GM12878 (cell line): ENCODE data around the gene SPARC. TPM values are rescaled to one million over a fixed set of nuclear protein-coding genes. Genes with fewer than 3 reads are reported as not detected.

ENCODE experiments used
- ATAC-seq: fragments of 200-7000 bp; cut with Tn5 transposase; 3 replicates; pipeline ENCODE4 v1.9.1; 2020; ENCODE audit warnings: mild to moderate bottlenecking, moderate library complexity
- Bru-seq: library from RNA; stranded (reverse); fragments of 400-500 nt; gene quantifications from one replicate; lab custom pipeline; 2021; lab: Mats Ljungman, UMichigan
- BruChase-seq, 2 experiments: library from RNA; stranded (reverse); fragments of 400-500 nt; gene quantifications; one replicate each; lab custom pipeline; 2021; lab: Mats Ljungman, UMichigan
- BruUV-seq: library from RNA; stranded (reverse); fragments of 400-500 nt; replicated peaks from 2 replicates; lab custom pipeline; 2021; lab: Mats Ljungman, UMichigan
- CTCF ChIA-PET: fragments of 300-600 bp; sonication (Branson Sonifier 250); formaldehyde crosslinking; extraction: SDS; loops from one replicate; lab custom pipeline; 2021; ENCODE audit warnings: inconsistent platforms; lab: Yijun Ruan, JAX
- POLR2A ChIA-PET: fragments of 350-600 bp; formaldehyde crosslinking; extraction: SDS; loops from one replicate; lab custom pipeline; 2021; ENCODE audit warnings: inconsistent platforms; lab: Charles Lee
- RAD21 ChIA-PET: fragments of 300-600 bp; sonication (Branson Sonifier 250); formaldehyde crosslinking; loops from one replicate; lab custom pipeline; 2023; ENCODE audit warnings: antibody characterized with exemption; ENCODE audit not compliant: unreplicated experiment; lab: Charles Lee
- SMC1A ChIA-PET: fragments of 300-600 bp; sonication (Branson Sonifier 250); formaldehyde crosslinking; loops from one replicate; lab custom pipeline; 2023; ENCODE audit not compliant: unreplicated experiment, uncharacterized antibody; lab: Charles Lee
- DNase-seq: peaks from one replicate; pipeline ENCODE4 v3.0.0-alpha.2; 2011; ENCODE audit warnings: low read depth, low spot score
- FAIRE-seq: peaks from 3 replicates; lab custom pipeline; 2011; peaks lifted over from hg19 to GRCh38; lab: Jason Lieb, UNC
- H2AFZ ChIP-seq: 2 replicates; pipeline ENCODE4 v1.6.0; 2011; ENCODE audit warnings: low read depth, low read length, control low read depth; ENCODE audit not compliant: control insufficient read depth
- H3K27ac ChIP-seq: 2 replicates; pipeline ENCODE4 v1.5.1; 2011; ENCODE audit warnings: control low read depth; ENCODE audit not compliant: control insufficient read depth, insufficient read depth
- H3K27me3 ChIP-seq, 2 experiments: replicated peaks in 1 of 2; 2 replicates each; pipeline versions ENCODE4 v1.6.0 to v1.6.1; 2011; ENCODE audit warnings: low read length in 1 of 2; ENCODE audit not compliant: control insufficient read depth in 2 of 2, insufficient read depth in 2 of 2
- H3K36me3 ChIP-seq, 2 experiments: 2 replicates each; pipeline ENCODE4 v1.5.1; 2011; ENCODE audit warnings: low read length in 1 of 2; ENCODE audit not compliant: control insufficient read depth in 2 of 2, insufficient read depth in 2 of 2
- H3K4me1 ChIP-seq: 2 replicates; pipeline ENCODE4 v1.6.1; 2011; ENCODE audit warnings: mild to moderate bottlenecking, low read length, moderate library complexity, mixed read lengths; ENCODE audit not compliant: control insufficient read depth, insufficient read depth
- H3K4me2 ChIP-seq: 2 replicates; pipeline ENCODE4 v1.6.0; 2011; ENCODE audit warnings: control low read depth; ENCODE audit not compliant: control insufficient read depth, insufficient read depth
- H3K4me3 ChIP-seq: fragments of 200-600 bp; sonication (generic); 2 replicates; pipeline ENCODE4 v1.5.1; 2016
- H3K79me2 ChIP-seq: 2 replicates; pipeline ENCODE4 v1.6.0; 2011; ENCODE audit warnings: low read length; ENCODE audit not compliant: control insufficient read depth, insufficient read depth
- H3K9ac ChIP-seq: 2 replicates; pipeline ENCODE4 v1.8.0; 2011; ENCODE audit warnings: low read length, control low read depth, mixed read lengths; ENCODE audit not compliant: control insufficient read depth, insufficient read depth
- H3K9me3 ChIP-seq: replicated peaks from 3 replicates; pipeline ENCODE4 v1.5.1; 2011; ENCODE audit warnings: mild to moderate bottlenecking, low read length; ENCODE audit not compliant: control insufficient read depth, insufficient read depth
- H4K20me1 ChIP-seq: 2 replicates; pipeline ENCODE4 v1.6.0; 2011; ENCODE audit not compliant: control insufficient read depth, insufficient read depth
- ATF7 ChIP-seq: fragments of 450-650 bp; IDR thresholded peaks from 2 replicates; pipeline ENCODE4 v1.6.1; 2016; ENCODE audit warnings: low read depth, mild to moderate bottlenecking
- CBX3 ChIP-seq: fragments of 200-600 bp; sonication (generic); IDR thresholded peaks from 2 replicates; pipeline ENCODE4 v1.6.1; 2016; ENCODE audit warnings: low read depth, borderline replicate concordance
- POLR2A ChIP-seq: IDR thresholded peaks from 2 replicates; pipeline ENCODE4 v1.6.1; 2011; ENCODE audit warnings: low read depth, mild to moderate bottlenecking, low read length
- POLR2AphosphoS5 ChIP-seq: IDR thresholded peaks from 2 replicates; pipeline ENCODE4 v1.6.1; 2011; ENCODE audit warnings: mild to moderate bottlenecking, low read length, inconsistent platforms
- RELA ChIP-seq: fragments of 450-650 bp; IDR thresholded peaks from 2 replicates; pipeline ENCODE4 v1.8.0; 2014; ENCODE audit warnings: borderline replicate concordance; ENCODE audit not compliant: partially characterized antibody
- SREBF1 ChIP-seq: IDR thresholded peaks from 2 replicates; pipeline ENCODE4 v1.6.1; 2012; ENCODE audit warnings: mild to moderate bottlenecking, low read length
- ZNF207 ChIP-seq: fragments of 450-650 bp; IDR thresholded peaks from 2 replicates; pipeline ENCODE4 v1.6.1; 2014; ENCODE audit warnings: antibody characterized with exemption, mild to moderate bottlenecking, borderline replicate concordance
- WGBS: methylation state at CpG from one replicate; pipeline ENCODE4 v1.1.6; 2016; ENCODE audit warnings: low lambda C conversion rate; ENCODE audit not compliant: insufficient replicate concordance, insufficient coverage; ENCODE audit errors: missing lambda C conversion rate; 5-methylcytosine and 5-hydroxymethylcytosine counted together
- in situ Hi-C: fragments of 300-500 bp; cut with MboI; formaldehyde crosslinking; loops from 9 replicates; pipeline ENCODE4 v1.14.3; 2018; ENCODE audit warnings: mixed read lengths
- intact Hi-C: fragments of 100-400 bp; cut with micrococcal nuclease; formaldehyde crosslinking; loops from one replicate; pipeline ENCODE4 v1.14.2; 2022; ENCODE audit not compliant: unreplicated experiment
- long read RNA-seq, 2 experiments: library from polyadenylated mRNA; unstranded; transcript quantifications; one replicate each; pipeline ENCODE4 v2.0.0, GENCODE V29; 2019 to 2020
- polyA minus RNA-seq, 3 experiments: library from RNA; depleted of rRNA, polyadenylated mRNA; stranded (reverse); fragments of >200 nt; gene quantifications; 2 replicates each; pipeline ENCODE4 v1.2.3, GENCODE V29; 2011
- polyA plus RNA-seq, 11 experiments: library from polyadenylated mRNA; depleted of rRNA in 4 of 11; unstranded in 6 of 11; stranded (reverse) in 5 of 11; fragments of >200 nt; fragmentation: Nextera tagmentation in 4 of 11; fragmentation: Illumina TruSeq in 1 of 11; extraction: Ambion mirVana in 4 of 11; extraction: Trizol in 1 of 11; gene quantifications; 1 replicate in 1 of 11; 2 replicates in 10 of 11; pipeline versions ENCODE4 v1.2.1 to v1.2.3, GENCODE V29; 2011 to 2016; ENCODE audit warnings: inconsistent platforms in 2 of 11, missing spikeins in 2 of 11, low read depth in 1 of 11
- total RNA-seq, 4 experiments: library from RNA; depleted of rRNA in 3 of 4; stranded (reverse); fragments of >200 nt in 3 of 4; fragmentation: Illumina TruSeq in 1 of 4; extraction: Trizol in 1 of 4; gene quantifications; 2 replicates each; pipeline versions ENCODE4 v1.2.1 to v1.2.3, GENCODE V29; 2013 to 2021
- TF ChIP-seq, protein P1 (sequence below): fragments of 450-650 bp; IDR thresholded peaks from 2 replicates; pipeline ENCODE4 v1.6.1; 2017; ENCODE audit warnings: low read depth, mild to moderate bottlenecking, moderate library complexity
- TF ChIP-seq, protein P2 (sequence below): fragments of 450-650 bp; IDR thresholded peaks from 2 replicates; pipeline ENCODE4 v1.6.1; 2017; ENCODE audit warnings: mild to moderate bottlenecking, moderate library complexity
- TF ChIP-seq, protein P3 (sequence below): IDR thresholded peaks from 2 replicates; pipeline ENCODE4 v1.6.1; 2012; ENCODE audit warnings: low read depth, low read length, improper control_type of control experiment

The SPARC gene, protein sequence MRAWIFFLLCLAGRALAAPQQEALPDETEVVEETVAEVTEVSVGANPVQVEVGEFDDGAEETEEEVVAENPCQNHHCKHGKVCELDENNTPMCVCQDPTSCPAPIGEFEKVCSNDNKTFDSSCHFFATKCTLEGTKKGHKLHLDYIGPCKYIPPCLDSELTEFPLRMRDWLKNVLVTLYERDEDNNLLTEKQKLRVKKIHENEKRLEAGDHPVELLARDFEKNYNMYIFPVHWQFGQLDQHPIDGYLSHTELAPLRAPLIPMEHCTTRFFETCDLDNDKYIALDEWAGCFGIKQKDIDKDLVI
- total RNA-seq (2013; cell fraction: nucleolus; rRNA removed): 4.7 and 7.5 TPM in 2 replicates
- total RNA-seq (2014; rRNA removed) (49.3 and 52.9 TPM in 2 replicates), total RNA-seq (2014; rRNA removed; fragmentation: Illumina TruSeq; extraction: Trizol) (40.7 and 41.6 TPM in 2 replicates), total RNA-seq (2021) (81.7 and 89.7 TPM in 2 replicates), polyA plus RNA-seq (2011; rRNA removed) (21.3 and 29.6 TPM in 2 replicates), polyA plus RNA-seq (2014; fragmentation: Illumina TruSeq; extraction: Trizol) (49.9 and 70.3 TPM in 2 replicates), polyA plus RNA-seq (2014; fragmentation: Nextera tagmentation; extraction: Ambion mirVana) (10 to 100 TPM; 42.9 to 62.5 TPM), polyA plus RNA-seq (2014; rRNA removed) (51.5 and 62.0 TPM in 2 replicates), polyA plus RNA-seq (2016; fragmentation: Nextera tagmentation; extraction: Ambion mirVana) (100 to 1,000 TPM; 141 to 154 TPM), polyA minus RNA-seq (2011; rRNA and poly(A)+ RNA removed) (16.0 and 23.7 TPM in 2 replicates), Bru-seq, nascent RNA (percentile 63 among the genes with signal in this experiment), BruChase-seq, experiment 1, labeled RNA remaining after a 6-hour chase (percentile 62 among the genes with signal in this experiment), BruChase-seq, experiment 2, labeled RNA remaining after a 2-hour chase (percentile 61 among the genes with signal in this experiment)
- polyA plus RNA-seq (2011; ENCODE audit: low read depth): 16.9 TPM
- polyA plus RNA-seq (2011; cell fraction: cytosol; rRNA removed): 27.5 and 37.0 TPM in 2 replicates
- polyA plus RNA-seq (2011; cell fraction: nucleus; rRNA removed): 26.6 and 29.9 TPM in 2 replicates
- 34.9 and 54.3 TPM in 2 replicates for polyA plus RNA-seq (2012)
- polyA minus RNA-seq (2011; cell fraction: cytosol; rRNA and poly(A)+ RNA removed): 6.7 and 10.8 TPM in 2 replicates
- 1.9 and 3.7 TPM in 2 replicates for polyA minus RNA-seq (2011; cell fraction: nucleus; rRNA and poly(A)+ RNA removed)
- long read RNA-seq, experiment 1, transcript SPARC-201 (10 exons, 3,701 nt): major isoform, 10 of 10 reads
- long read RNA-seq, experiment 1, partial matches to known transcripts: 0 of 10 reads
- long read RNA-seq, experiment 1, other reads (novel, unspliced or antisense): 0 of 10 reads
- long read RNA-seq, experiment 2, partial matches to known transcripts: 9 of 12 reads
- long read RNA-seq, experiment 2, other reads (novel, unspliced or antisense): 0 of 12 reads

DNA sequence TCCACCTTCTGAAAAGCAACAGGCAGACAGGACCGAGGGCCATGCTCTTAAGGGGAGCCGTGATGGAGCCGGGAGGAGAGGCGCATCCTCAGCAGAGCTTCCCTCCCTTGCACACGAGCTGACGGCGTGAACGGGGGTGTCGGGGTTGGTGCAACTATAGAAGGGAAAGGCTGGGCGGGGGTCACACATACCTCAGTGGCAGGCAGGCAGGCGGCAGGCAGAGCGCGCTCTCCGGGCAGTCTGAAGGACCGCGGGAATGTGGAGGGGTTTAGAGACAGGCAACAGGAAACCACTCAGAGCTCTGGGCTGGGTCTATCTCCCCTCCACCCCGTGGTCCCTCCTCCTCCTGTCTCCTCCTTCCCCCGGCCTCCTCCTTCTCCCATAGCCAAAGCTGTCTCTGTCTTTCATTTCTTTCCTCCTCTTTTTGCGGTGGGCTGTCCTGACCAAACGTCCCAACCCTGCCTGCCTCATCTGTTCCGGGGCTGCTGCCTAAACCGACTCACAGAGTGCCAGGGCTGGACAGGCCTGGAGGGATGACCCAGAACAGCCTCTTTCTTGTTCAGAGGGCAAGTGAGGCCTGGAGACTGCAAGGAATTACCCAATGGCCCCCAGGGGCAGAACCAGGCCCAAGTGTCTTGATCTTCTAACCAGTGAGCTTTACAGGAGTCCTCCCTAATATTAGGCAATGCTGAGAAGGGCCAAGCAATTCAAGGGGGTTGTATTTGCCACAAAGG is at the start of gene SPARC:
SPARC (minus strand) TSS at position 242 of the 734 bp plus-strand sequence. CDS start 10,727 bp downstream, outside the sequence.
- no peaks in the 10 kb centered on the region for H4K20me1 ChIP-seq
- H3K27ac ChIP-seq: peak within 1 kb of the TSS; percentile 52
- BruUV-seq: no TSS peak
- intact Hi-C loops: loop anchor here (2.0 kb wide), 1 partner anchor 24 kb away; no protein-coding TSS in a partner anchor
- FAIRE-seq (no peak), ATAC-seq (peak; percentile 79), DNase-seq (no peak)
- ChIA-PET RAD21 (interaction anchor here (0.5 to 1.0 kb wide), 3 partner anchors 35 to 87 kb away, joined by 3 read pairs; no protein-coding TSS in a partner anchor), POLR2A (interaction anchor here (1.7 kb wide), 1 partner anchor 10 kb away, joined by 4 read pairs; no protein-coding TSS in a partner anchor), SMC1A (interaction anchor here (1.2 to 1.6 kb wide), 2 partner anchors 20 to 26 kb away, joined by 3 to 4 read pairs; no protein-coding TSS in a partner anchor), CTCF (interaction anchor here (0.7 to 2.1 kb wide), 3 partner anchors 10 to 36 kb away, joined by 3 to 6 read pairs (median 5); no protein-coding TSS in a partner anchor)
- peaks cover 10% of the 10 kb centered on the region for H3K4me1 ChIP-seq
- peak within 1 kb of the TSS; percentile 60 for H3K4me2 ChIP-seq
- H3K27me3 ChIP-seq: no peaks in the 10 kb centered on the region
- peaks cover 31% of the 10 kb centered on the region for H3K79me2 ChIP-seq
- no peaks in the 10 kb centered on the region for H3K9me3 ChIP-seq
- peak within 1 kb of the TSS; percentile 88 for H3K4me3 ChIP-seq
- H2AFZ ChIP-seq: peak within 1 kb of the TSS; percentile 81
- peak within 1 kb of the TSS; percentile 37 for H3K9ac ChIP-seq
- no peaks in the 10 kb centered on the region for H3K36me3 ChIP-seq
- in situ Hi-C loops: no loop called here
- WGBS: 27% methylated on average over 21 of the region's 22 CpGs
- TF ChIP-seq SREBF1: no peak
- TF ChIP-seq, protein P1, sequence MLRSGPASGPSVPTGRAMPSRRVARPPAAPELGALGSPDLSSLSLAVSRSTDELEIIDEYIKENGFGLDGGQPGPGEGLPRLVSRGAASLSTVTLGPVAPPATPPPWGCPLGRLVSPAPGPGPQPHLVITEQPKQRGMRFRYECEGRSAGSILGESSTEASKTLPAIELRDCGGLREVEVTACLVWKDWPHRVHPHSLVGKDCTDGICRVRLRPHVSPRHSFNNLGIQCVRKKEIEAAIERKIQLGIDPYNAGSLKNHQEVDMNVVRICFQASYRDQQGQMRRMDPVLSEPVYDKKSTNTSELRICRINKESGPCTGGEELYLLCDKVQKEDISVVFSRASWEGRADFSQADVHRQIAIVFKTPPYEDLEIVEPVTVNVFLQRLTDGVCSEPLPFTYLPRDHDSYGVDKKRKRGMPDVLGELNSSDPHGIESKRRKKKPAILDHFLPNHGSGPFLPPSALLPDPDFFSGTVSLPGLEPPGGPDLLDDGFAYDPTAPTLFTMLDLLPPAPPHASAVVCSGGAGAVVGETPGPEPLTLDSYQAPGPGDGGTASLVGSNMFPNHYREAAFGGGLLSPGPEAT: no peak
- no peak for TF ChIP-seq ATF7
- no peak for TF ChIP-seq RELA
- peak; percentile 71 for TF ChIP-seq POLR2A
- TF ChIP-seq, protein P2, sequence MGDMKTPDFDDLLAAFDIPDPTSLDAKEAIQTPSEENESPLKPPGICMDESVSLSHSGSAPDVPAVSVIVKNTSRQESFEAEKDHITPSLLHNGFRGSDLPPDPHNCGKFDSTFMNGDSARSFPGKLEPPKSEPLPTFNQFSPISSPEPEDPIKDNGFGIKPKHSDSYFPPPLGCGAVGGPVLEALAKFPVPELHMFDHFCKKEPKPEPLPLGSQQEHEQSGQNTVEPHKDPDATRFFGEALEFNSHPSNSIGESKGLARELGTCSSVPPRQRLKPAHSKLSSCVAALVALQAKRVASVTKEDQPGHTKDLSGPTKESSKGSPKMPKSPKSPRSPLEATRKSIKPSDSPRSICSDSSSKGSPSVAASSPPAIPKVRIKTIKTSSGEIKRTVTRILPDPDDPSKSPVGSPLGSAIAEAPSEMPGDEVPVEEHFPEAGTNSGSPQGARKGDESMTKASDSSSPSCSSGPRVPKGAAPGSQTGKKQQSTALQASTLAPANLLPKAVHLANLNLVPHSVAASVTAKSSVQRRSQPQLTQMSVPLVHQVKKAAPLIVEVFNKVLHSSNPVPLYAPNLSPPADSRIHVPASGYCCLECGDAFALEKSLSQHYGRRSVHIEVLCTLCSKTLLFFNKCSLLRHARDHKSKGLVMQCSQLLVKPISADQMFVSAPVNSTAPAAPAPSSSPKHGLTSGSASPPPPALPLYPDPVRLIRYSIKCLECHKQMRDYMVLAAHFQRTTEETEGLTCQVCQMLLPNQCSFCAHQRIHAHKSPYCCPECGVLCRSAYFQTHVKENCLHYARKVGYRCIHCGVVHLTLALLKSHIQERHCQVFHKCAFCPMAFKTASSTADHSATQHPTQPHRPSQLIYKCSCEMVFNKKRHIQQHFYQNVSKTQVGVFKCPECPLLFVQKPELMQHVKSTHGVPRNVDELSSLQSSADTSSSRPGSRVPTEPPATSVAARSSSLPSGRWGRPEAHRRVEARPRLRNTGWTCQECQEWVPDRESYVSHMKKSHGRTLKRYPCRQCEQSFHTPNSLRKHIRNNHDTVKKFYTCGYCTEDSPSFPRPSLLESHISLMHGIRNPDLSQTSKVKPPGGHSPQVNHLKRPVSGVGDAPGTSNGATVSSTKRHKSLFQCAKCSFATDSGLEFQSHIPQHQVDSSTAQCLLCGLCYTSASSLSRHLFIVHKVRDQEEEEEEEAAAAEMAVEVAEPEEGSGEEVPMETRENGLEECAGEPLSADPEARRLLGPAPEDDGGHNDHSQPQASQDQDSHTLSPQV: no peak
- peak; percentile 55; the same call in 1 of the 2 replicates for TF ChIP-seq POLR2AphosphoS5
- TF ChIP-seq ZNF207: no peak
- TF ChIP-seq, protein P3, sequence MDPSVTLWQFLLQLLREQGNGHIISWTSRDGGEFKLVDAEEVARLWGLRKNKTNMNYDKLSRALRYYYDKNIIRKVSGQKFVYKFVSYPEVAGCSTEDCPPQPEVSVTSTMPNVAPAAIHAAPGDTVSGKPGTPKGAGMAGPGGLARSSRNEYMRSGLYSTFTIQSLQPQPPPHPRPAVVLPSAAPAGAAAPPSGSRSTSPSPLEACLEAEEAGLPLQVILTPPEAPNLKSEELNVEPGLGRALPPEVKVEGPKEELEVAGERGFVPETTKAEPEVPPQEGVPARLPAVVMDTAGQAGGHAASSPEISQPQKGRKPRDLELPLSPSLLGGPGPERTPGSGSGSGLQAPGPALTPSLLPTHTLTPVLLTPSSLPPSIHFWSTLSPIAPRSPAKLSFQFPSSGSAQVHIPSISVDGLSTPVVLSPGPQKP: no peak
- TF ChIP-seq CBX3: no peak
